GM18511 (cell line): ENCODE results near the gene BHMT.
A peak's percentile ranks its signal among the peaks of the same experiment; 100 is the strongest.
"Not testable (repeated sequence)": the region's sequence is repeated elsewhere in the genome, so short reads cannot be mapped to it uniquely, and the experiment has no call there.

Experiments
- ATAC-seq: cut with Tn5 transposase; IDR thresholded peaks from one replicate; pipeline ENCODE4 v1.9.1; 2021; ENCODE audit warnings: mild to moderate bottlenecking, moderate library complexity; ENCODE audit not compliant: unreplicated experiment

The BHMT gene

DNA sequence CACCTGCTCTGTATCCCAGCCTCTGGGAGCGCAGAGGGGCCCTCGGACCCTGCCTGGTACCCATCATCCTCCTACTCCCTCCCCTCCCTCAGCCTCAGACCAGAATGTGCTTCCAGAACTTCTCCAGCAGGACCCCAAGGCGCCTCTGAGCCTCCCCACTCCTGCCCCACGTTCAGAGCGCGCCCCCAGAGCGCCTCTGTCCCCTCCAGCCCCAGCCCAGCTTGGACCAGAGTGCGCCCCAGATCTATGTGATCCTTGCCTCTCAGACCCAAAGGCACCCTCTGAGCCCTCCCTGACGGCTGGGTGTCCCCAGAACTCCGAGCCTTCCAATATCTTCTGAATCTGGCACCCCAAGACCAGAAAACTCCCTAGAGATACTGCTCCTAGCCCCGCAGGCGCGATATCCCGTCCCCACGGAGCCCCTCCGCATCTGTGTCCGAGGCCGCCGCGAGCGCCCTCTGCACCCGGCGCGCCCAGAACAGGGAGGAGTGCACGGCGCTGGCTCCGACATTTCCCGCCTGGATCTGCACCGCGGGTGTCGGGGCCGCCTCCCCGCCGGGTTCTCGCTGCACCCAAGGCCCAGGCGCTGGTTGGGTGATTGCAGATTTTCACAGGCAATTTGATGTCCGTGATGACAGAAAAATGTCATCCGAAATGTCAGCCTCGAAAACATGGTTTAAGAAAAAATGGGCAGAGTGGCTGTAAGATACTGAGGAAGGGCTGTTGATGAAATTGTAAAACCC, 522 bp downstream of the BHMT start:
- no peak for ATAC-seq

DNA sequence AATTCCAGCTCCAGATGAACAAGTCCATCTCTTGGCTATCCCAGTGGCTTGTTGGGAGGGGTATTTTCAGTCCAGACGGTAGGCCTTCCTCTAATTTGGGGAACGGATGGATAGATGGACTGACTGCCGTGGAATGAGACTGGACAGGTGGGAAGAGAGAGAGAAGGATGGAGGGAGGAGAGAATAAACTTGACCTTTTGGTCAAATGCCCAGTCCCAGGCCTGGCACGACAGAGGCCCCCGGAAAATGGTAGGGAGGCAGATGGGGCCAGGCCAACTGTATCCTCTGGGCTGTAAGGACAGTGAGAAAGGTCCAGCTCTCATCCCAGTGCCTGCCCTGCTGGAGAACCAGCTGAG, 1.1 kb downstream of the BHMT start:
- no peak for ATAC-seq

DNA sequence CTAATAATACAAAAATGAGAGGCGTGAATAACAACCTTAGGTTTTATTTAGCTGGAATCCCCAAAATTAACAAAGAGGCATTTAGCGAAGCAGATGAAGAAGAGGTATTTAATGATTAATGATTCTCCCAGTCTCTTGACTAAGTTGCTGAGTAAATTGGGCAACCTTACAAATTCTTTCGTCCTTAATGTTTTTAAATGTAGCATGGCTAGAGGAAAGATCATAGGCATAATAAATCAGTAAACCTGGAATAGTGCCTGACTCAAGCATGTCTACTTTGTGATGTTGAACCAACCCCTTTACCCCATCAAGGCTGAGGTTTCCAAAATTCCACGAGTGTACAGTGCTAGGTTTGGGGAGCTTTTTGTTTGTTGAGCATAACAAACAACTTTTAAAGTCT, 7.9 kb downstream of the BHMT start:
- no peak for ATAC-seq

DNA sequence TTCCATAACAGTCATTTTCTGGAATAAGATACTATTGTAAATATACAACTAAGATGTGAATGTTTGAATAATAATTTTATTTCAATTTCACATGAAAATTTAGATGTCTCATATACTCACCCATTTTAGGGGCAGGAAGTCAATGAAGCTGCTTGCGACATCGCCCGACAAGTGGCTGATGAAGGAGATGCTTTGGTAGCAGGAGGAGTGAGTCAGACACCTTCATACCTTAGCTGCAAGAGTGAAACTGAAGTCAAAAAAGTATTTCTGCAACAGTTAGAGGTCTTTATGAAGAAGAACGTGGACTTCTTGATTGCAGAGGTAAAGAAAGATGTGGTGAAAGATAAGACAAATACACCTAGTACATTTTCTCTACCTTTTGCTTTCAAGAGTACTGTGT, 8.6 kb downstream of the BHMT start:
- no peak for ATAC-seq

DNA sequence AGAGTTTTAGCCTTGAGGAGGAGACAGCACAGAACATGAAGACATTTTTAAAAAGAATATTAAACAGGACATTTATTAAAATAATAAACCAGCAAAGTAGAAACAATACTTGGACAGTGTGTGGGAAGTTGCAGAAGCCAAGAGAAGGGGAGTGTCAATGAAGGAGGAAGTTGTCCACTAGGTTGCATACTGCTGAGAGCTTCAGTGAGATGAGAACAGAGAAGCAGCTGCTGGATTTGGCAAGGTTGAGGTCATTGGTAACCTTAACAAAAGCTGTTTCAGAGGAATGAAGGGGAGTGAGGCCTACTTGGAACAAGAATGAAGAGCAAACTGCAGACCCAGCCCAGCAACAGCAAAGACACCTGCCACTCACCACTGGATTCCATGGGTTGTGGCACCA, 11.4 kb downstream of the BHMT start:
- ATAC-seq: no peak

DNA sequence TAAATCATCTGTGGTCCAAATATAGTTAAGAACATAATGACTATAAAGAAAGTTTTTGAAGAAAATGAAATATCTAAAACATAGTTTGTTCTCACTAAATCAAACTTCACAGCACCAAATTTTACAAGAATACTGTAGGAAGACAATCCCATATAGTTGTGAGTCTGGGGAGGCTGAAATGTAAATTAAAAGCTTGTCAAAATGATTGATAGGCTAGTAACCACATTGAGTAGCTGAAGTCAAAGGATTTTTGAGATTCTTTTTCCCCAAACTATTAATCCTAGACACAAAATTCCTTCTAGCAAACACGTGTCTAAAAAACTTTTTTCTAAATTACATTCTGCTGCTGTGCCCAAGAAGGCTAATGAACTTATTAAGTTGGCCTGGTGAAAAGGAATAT, 13.0 kb downstream of the BHMT start:
- no peak for ATAC-seq

DNA sequence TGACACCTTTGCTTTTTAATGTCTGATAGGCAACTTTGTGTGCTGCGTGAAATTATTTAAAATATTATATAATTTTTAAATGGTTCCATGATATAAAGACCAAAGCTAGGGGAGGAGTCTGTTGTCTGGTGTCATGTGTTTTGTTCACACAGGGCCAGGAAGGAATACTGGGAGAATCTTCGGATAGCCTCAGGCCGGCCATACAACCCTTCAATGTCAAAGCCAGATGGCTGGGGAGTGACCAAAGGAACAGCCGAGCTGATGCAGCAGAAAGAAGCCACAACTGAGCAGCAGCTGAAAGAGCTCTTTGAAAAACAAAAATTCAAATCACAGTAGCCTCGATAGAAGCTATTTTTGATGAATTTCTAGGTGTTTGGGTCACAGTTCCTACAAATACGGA, 19.2 kb downstream of the BHMT start:
- no peak for ATAC-seq

DNA sequence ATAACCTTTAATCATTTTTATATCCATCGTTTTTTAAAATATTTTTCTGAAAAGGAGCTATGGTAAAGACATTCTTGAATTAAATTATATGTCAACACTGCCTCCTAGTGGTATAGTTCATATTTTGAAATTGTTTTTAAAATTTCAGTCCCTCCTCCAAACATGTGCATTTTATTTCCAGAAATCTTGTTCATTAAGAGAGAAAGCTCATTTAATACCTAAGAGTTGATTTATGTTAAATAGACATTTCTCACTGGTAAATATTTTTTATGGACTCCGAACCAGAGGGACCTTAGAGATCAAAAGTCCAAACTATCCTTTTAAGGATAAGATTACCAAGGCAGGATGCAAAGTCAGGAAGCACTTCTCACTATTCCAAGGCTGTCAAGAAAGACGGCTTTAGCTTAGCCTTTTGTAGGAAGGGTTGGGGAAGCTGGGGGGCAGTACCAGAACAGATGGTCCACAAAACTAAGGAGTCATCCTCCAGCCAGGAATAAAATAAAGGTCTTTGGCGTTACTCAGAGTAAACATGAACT, 21.6 kb downstream of the BHMT start:
- no peak for ATAC-seq

DNA sequence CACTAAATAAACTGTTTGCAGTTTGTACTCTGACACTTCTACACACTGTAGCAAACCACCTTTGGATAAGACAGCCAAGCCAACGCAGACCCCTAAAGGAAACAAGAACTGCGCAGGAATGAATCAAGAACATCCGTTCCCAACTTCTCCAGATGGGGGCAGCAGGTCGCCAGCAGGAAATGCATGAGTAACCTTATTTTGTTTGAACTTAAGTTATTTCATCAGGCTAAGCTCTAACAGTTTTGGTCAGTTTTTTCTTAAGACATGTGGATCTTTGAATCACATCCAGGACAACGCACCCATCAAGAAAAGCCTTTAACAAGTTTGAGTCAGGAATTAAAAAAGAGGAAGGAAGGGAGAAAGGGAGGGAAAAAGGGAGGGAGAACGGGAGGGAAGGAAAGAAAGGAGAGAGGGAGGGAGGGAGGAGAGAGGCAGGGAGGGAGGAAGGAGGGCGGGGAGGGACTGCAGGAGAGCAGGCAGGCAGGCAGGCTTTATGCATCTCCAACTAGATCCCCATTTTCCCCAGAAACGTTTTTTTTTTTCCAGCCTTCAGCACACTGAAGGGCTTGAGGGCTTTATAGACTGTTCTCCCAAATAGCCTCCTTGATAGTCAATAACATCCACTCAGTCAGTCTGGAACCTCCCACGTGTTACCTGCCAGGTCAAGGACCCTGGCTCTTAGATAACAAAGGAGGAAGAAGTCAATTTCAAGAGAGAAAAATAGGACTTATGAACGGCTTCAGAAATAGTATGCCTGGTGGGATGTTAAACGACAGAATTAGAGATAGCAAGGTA, 22.2 kb downstream of the BHMT start:
- no peak for ATAC-seq

DNA sequence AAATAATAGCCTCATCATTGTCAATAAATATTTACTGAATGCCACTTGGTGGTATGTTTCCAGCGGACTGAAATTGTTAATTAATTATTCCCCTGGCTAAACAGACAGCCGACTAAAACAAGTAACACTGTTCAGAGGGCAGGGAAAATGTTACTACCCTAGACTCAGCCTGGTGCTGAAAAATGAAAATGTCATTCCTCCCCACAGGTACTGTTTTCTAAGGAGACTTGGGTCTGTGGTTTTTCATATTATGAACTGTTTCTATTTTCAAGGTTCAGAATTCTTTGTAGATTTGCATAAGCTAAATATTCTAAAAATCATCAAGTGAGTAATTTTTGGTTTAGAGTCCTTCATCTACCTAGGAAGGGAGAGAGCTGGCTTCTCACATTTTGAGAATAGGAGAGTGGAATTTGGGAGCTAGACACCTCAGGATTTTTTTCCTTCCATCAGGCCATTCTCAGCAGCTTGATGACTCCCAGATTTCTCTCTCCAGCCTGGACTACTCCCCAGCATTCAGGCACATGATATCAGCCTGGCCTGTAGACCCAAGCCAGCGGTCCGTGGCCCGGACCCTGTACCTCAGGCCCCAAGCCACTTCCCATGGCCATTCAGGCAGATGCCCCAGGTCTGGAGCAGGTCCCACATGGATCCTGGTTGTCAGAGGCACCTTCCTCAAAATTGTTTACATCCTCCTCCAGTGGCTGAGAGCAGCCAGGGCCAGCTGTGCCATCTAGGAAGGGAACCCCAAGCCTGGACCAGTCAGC, 24.4 kb downstream of the BHMT start:
- ATAC-seq: peak; percentile 58

DNA sequence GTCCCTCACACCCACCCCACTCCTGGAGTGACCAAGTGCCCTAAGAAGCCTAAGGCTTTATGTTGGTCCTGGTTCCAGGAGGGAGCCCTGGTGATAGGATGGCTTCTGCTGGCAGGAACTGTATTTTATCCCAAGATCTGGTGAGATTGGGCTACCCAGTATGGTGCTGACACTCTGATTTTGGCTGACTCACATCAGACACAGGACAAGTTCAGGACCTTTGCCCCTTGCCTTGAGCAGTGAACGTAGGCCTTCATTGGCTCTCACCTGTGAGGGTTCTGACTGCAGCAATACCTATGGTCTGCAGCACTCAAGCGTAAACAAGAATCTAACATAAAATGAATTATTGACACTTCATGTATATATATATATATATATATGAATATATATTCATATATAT, 25.0 kb downstream of the BHMT start:
- ATAC-seq: no peak

DNA sequence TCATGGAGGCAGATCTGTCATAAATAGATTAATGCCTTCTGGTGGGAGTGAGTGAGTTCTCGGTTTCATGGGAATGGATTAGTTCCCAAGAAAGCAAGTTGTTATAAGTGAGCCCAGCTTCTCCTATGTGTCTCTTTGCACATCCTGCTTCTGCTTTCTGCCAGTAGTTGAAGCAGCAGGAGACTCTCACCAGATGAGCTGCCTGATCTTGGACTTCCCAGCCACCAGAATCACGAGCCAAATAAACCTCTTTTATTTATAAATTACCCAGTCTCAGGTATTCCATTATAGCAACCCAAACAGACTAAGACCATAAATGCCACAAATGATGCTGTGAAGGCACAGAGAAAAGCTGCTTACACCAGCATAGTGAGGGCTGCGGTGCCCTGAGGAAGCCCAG, 28.9 kb downstream of the BHMT start:
- ATAC-seq: no peak

DNA sequence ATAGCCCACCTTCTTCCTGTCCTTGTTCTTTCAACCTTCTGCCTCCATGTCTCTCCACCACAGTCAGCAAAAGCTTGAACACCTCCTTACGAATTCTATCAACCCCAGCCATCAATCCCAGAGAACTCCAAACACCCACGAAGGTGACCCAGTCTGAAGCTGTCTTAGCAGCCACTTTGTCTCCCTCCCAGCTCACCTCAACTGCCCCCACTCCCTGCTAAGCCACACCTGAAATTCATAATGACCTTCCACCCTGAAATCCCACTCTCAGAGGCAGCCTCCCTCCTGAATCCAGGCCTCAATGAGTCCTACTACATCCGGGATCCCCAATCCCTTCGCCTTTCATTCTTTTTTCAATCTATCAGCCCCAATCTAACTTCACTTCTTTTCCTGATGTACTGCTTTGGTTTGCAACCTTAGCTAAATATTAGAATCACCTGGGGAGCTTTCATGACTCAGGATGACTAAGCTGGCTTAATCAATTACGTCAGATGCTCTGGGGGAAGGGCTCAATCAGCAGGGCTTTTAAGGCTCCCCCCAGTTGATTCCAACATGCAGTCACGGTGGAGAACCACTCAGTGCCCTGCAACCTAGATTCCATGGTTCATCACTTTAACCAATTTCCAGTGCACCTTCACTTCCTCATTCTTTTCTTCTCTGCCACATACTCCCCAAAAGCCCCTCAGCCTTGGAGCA, 32.2 kb downstream of the BHMT start:
- no peak for ATAC-seq

DNA sequence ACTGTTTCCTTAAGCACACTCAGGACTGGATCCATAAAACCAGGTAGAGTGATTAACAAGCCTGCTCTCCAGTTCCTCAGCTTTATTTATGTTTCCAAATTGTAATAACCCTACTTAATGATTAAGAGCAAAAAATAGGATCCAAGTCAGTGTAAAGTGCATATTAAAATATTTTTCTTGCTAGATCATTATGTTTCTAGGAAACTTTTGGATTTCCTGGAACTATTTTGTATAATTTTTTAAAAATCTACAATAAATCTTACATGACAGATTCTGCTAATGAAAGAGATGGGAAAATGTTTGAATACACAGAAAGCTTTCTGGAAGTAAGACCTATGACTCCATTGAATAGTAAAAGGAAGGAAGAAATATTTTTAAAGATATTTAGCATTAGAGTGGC, 35.5 kb downstream of the BHMT start:
- ATAC-seq: no peak

DNA sequence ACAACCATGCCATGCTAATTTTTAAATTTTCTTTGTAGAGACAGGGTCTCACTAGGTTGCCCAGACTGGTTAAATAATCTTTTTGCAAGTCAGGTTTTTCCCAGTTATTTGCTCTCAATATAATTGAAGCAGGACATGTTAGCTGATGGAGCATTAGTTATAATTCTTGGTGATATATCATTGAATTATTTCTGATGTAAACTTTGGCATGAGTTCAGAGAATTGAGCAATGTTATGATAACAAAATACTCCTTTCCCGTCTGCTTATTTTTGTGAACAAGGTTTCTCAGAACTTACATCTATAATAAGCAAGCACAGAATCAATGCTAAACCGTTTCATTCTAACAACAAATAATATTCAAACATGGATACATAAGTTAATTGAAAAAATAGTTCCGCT, 37.8 kb downstream of the BHMT start:
- ATAC-seq: no peak

DNA sequence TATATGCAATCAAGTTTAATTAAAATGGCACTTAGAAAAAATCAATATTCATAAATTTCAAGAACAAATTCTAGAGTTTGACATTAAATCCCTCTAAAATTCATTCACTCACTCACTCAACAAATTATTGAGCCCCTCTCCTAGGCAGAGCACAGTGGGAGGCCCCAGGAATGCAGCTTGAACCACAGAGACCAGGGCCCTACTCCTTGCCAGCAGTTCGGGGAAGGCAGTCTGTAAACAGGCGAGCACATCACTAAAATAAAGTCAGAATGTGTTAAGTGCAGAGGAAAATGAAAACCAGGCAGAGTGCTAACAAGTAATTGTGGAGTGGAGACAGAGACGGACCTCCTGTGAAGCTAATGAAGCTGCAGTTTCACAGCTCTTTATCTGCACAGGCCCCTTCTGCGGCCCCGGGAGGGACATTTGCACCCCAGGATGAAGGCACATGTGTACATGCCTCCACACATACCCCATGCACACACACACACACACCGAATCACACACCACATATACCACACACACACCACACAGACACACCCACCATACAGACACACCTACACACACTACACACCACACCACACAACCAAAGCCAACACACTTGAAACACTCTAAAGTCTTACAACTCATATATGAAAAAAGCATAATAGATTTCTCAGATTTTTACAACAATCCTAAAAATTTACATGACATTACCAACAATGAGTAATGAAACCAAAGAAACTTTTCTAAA, 40.5 kb downstream of the BHMT start:
- ATAC-seq: no peak

DNA sequence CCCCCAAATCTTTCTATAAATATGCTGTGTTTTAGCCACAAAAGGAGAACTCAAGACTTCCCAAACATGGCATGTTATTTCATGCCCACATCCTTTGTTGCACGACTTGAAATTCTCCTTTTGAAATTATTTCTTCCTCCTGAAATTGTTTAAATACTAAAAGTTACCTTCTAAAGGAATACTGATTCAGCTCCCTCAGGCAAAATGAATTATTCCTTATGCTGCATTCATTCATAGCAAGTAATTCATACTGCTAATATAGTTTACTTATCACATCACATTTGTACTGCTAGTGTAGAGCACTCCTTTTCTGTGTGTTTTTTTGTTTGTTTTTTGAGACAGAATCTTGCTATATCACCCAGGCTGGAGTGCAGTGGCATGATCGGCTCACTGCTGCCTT, 45.7 kb downstream of the BHMT start:
- no peak for ATAC-seq

DNA sequence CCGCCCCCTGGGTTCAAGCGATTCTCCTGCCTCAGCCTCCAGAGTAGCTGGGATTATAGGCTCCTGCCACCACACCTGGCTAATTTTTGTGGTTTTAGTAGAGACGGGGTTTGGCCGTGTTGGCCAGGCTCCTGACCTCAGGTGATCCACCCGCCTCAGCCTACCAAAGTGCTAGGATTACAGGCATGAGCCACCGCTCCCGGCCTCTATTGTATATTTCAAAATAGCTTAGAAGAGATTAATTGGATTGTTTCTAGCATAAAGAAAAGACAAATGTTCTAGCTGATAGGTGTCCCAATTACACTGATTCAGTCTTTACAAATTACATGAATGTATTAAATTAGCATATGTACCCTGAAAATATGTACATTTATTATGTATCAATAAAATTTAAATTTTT, 50.0 kb downstream of the BHMT start:
- not testable (repeated sequence) for ATAC-seq

DNA sequence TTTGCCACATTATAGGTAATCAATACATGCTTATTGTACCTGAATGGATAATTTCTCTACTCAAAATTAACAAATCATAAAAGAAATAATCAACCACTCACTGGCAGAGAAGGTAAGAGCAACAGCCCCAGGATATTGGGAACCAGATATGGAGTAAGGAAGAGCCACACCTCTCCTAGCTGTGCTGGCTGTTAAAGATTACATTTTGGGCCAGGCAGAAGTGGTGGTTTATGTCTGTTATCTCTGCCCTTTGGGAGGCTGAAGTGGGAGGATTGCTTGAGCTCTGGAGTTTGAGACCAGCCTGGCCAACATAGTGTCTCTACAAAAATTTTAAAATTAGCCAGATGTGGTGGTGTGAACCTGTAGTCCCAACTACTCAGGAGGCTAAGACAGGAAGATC, 56.4 kb downstream of the BHMT start:
- ATAC-seq: no peak

DNA sequence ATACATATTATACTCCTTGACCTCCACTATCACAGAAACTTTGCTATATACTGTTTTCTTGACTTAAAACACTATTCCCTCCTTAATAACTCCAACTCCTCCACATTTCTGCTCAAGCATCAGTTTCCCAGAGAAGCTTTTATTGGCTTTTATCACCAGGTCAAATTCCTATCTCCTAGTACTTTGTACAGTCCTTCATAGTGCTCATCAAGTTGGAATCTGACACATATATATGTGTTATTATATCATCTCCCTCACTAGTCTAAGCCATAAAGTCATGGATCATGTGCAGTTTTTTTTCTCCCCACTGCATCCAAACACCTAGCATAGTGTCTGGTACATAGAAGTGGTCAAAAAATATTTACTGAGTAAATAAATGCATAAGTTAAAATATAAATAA, 59.1 kb downstream of the BHMT start:
- no peak for ATAC-seq
